ENCODE results near the gene NAV2. TPM values are rescaled to one million over a fixed set of nuclear protein-coding genes. Genes with fewer than 3 reads are reported as not detected.

NAV2 gene
- total RNA-seq, 1 donor from 2014 or later, result 40.6 TPM

DNA sequence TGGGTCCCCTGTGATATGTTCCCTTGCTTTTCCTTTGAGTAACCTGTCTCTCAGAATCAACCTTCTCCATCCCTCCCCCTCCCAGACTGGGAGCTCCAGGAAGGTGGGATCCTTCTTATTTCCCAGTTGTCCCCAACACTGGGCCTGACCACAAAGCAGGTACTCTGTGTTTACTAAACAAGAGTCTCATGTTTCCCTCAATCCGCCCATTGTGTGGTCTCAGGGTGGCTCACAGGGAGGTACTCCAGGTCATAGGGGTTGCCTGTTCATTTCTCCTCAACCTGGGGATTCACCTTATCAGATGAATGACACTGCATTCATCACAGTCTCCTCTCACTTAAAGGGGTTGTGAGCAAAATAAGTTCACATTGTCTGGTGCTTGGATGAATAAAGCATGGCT is 26.4 kb upstream of the NAV2 start:
- no peak for DNase-seq (ENCODE audit: extremely low read depth, low read depth, low spot score)

DNA sequence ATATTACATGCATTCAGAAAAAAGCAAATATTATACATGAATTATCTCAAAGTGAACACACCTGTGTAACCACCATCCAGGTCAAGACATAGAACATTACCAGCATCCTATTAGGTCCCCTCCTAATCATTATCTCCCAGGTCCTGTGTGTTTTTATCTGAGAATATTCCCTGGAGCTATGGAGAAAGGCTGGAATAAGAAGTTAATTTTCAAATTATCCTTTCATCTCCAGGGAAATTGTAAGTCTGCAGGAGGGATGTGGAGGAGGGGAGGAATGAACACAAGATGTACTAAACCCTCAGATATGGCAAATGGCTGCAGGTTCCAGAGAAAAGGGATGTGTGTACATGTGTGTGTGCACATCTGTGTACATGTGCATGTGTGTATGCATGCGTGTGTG is 25.2 kb upstream of the NAV2 start:
- no peak for DNase-seq (ENCODE audit: extremely low read depth, low read depth, low spot score)

- DNase-seq (ENCODE audit: extremely low read depth, low read depth, low spot score), result no peak
Measured at GRCh38 chr11:19689281-19690000, 23.2 kb upstream of the NAV2 start.

- no peak for DNase-seq (ENCODE audit: extremely low read depth, low read depth, low spot score)
Measured at GRCh38 chr11:19690885-19691284, 21.8 kb upstream of the NAV2 start.

DNA sequence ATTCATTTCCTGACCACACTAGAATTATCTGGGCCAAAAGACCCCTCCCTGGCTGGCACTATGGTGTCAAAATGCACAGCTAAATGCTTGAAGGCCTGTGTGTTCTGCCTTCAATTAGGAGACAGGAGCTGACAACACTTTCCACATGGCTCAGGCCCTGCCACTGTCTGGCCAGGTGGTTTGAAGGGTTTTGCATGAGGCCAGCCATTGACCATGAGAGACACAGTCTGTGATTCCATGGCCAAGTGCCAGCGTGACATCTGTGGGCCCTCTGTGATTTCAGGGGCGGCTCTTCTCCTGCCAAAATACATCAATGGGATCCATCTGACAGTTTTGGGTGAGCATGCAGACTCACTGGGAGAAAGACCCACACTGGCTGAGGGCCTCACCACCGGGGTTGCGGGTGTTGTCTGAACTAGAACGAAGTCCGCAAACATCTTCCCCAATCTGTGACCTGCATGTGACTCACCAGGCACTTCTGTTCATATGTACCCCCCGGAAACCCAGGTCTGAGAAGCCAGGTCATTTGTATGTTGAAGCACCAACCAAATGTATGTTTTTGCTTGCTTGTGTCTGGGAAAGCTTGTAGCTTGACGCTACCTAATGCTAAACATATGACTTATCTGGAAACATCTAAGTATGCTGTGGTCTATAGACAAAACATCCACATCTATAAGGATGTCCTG is 20.7 kb upstream of the NAV2 start:
- no peak for DNase-seq (ENCODE audit: extremely low read depth, low read depth, low spot score)

DNA sequence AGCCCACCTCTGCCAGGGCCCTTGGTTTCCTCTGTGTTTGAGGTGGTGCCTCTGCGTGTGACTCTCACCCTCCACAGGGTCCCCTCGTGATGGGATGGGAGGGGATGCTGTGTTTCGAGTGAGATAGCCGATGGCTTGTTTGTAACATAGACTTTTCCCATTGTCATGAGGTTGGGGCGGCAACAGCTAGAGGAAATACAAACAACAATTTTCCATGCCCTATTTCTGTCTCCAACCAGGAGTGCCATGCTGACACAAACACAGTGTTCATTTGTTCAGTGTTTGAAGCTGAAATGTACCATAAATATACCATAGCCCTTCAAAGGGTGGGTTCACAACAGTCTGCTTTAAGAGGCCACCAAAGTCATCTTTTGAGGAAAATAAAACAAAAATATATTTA is 19.5 kb upstream of the NAV2 start:
- DNase-seq (ENCODE audit: extremely low read depth, low read depth, low spot score), result no peak

DNA sequence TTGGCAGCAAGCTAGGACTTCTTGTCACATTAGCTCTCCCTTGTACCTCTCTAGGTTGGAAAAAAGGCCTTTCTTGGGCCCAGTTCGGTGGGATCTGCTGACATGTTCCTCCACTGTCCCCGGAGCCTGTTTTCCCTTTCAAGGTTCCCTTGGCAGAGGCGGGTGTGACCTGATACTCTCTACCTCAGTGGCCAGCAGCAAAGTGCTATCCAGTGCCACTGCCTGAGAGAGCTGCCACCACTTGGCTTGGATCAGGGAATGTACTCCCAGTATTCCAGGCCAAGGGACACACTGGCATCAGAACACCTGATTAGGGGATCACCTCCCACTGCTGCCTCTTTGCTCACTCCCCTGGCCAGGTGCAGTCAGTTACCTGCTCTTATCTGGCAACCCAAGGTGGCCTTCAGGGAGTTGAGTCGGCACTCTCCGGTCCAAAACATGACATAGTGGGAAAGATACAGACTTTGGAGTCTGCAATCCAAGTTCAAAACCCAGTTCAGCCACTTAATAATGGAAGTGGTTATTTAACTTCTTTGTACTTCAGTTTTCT is 17.8 kb upstream of the NAV2 start:
- no peak for DNase-seq (ENCODE audit: extremely low read depth, low read depth, low spot score)

DNA sequence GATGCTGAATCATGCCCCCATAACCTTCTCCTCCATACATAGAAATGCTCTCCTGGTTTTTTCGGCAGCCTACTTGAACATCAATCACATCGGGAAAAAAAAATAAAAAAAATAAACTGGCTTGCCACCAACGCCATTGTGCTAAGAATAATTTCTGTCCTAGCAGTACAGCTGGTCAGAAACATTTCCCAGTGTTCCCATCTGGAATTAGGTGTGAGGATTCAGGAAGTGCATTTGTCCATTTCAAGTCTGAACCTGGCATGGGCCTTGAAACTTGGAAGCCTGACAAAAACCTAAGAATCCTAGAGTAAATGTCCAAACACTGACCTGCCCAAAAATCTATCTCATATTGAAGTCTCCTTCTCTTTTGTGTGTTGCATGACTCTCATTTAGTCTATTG is 16.6 kb upstream of the NAV2 start:
- DNase-seq (ENCODE audit: extremely low read depth, low read depth, low spot score), result no peak

GRCh38 chr11:19696904-19697303 is 15.7 kb upstream of the NAV2 start:
- DNase-seq (ENCODE audit: extremely low read depth, low read depth, low spot score), result no peak

DNA sequence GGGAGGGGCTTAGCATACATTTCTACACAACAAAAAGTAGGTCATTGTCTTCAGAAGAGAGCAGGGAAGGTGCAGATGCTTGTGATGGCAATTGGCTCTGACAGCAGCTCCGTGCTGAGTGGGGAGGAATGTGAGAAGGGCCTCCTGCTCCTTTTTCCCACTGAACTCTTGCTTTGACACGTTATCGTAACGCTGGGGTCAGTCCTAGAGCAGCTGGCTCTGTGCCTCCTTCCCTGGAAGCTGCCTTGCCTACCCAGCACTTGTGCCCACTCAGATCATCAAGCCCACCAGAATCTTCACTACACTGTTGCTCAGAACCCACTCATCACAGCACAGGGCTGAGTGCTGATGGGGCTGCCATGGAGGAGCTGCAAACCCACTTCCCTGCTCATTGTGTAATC is 14.9 kb upstream of the NAV2 start:
- DNase-seq (ENCODE audit: extremely low read depth, low read depth, low spot score), result no peak

DNA sequence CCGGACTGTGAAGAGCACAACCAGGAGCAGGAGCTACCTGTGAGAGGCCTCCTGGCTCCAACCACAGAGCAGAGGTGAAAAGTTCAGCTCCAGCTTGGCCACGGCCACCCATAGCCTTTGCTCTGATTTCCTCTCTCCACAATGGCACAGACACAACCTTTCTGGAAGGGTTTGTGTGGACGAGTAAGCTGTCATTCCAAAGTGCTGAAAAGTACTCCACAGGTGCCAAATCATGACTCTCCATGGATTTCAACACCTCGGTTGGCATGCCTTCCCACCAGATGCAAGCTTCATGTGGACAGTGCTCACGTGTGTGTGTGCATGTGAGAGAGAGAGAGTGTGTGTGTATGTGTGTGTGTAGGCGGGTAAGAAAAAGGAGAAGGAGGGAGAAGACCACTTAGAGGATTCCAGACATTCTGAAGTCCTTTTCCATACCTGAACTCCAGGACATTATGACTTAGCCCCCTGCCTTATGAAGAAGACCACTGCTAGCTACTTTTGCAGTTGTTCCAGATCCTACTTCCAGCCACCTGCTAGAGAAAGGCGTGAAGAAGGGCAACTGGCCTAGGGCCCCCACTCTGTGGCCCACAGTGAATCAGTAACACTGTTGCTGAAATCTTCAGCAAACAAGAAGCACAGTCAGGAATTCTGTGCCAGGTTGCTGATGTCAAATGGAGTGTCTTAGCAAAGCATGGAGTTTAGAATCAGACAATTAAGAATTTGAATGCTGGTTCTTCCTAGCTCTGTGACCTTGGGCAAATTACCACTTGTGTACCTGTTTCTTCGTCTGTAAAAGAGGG is 13.9 kb upstream of the NAV2 start:
- DNase-seq (ENCODE audit: extremely low read depth, low read depth, low spot score), result no peak

GRCh38 chr11:19701421-19701820 is 11.2 kb upstream of the NAV2 start:
- DNase-seq (ENCODE audit: extremely low read depth, low read depth, low spot score), result no peak

DNA sequence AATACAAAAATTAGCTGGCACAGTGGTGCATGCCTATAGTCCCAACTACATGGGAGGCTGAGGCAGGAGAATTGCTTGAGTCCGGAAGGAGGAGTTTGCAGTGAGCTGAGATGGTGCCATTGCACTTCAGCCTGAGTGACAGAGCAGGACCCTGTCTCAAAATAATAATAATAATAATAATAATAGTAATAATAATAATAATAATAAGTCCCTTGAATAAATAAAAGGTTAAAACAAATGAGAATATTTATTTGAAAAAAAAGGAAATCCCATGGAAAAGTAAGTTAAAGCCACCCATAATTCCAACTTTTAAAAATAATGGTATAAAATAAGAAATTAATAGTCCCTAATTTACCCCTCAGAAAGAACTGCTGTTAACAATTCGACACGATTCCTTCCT is 10.0 kb upstream of the NAV2 start:
- DNase-seq (ENCODE audit: extremely low read depth, low read depth, low spot score), result no peak

DNA sequence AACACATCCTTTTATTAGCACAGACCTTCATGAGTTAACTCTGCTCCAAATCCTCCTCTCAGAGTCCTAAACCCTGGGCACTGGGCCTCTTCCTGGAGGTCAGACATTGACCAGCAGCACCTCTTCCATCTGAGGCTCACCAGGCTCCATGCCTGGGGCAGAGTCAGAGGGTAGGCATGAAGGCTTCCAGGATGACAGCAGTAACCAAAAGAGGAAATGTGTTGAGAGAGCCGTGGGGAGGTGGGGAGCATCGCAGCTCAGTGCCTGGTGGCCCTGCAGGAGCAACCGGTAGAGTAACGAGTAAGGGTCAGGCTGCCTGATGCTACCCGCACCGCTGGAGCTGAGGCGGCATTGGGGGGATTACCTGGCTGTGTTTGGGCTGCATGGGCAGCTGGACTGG is 9.4 kb upstream of the NAV2 start:
- no peak for DNase-seq (ENCODE audit: extremely low read depth, low read depth, low spot score)

GRCh38 chr11:19704213-19704612 is 8.4 kb upstream of the NAV2 start:
- no peak for DNase-seq (ENCODE audit: extremely low read depth, low read depth, low spot score)

DNA sequence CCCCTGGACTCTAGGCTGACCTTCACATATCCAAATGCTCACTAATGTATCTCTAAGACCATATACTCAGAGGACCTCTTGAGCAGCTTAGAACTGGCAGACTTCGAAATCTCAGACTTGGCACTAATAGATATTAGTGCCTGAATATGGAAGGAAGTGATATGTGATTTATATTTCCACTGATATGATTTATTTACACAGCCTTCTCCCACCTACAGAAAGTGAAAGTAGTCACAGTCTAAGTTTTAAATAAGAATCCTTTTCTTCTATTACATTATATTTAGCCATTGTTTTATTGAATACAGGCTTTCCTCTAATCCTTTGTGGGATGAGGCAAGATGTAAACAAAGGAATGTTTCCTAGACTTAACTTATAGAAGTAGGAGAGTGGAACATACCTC is 6.7 kb upstream of the NAV2 start:
- DNase-seq (ENCODE audit: extremely low read depth, low read depth, low spot score), result no peak

DNA sequence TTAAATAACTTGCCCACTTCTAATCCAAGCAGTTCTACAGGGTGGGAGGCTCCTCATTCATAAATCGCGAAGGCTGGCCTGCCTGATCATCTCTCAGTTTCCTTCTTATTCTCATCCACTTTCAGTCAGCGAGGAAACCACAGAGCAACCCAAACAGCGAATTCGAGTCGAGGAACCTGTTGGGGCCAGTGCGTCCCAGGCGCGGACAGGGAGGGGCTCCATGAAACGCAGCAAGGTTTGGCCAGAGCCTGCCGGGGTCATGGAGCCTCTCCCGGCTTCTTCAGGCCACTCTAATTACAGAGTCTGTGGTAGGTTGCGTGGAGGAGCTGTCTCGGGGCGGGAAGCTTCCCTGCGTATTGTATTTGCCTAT is 741 bp upstream of the NAV2 start:
- DNase-seq (ENCODE audit: extremely low read depth, low read depth, low spot score), result no peak

- DNase-seq (ENCODE audit: extremely low read depth, low read depth, low spot score), result no peak
Measured at GRCh38 chr11:19713196-19714021, 772 bp downstream of the NAV2 start.

DNA sequence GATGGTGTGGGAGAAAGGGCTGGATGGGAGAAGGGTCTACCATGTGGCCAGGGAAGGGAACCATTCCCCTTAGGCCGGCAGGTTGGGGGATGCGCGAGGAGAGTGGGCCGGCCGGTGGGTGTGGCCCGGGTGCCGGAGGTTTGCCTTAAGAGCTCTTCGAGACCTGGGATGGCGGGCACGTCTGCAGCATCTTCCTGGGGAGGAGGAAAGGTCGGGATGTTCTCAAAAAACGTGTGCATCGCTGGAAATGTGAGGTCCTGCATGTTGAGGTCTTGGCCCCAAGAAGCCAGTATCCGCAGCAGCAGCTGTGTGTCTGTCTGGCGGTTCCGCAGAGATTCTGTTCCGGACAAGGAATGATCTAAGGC is 1.4 kb downstream of the NAV2 start:
- DNase-seq (ENCODE audit: extremely low read depth, low read depth, low spot score), result no peak

GRCh38 chr11:19714387-19715363 is 2.0 kb downstream of the NAV2 start:
- DNase-seq (ENCODE audit: extremely low read depth, low read depth, low spot score), result no peak
